GM19467 (cell line): ENCODE results near the gene IFNE.

Experiments used
- ATAC-seq: cut with Tn5 transposase; IDR thresholded peaks from one replicate; pipeline ENCODE4 v1.9.1; 2021; ENCODE audit warnings: mild to moderate bottlenecking, moderate library complexity; ENCODE audit not compliant: unreplicated experiment

IFNE gene, protein sequence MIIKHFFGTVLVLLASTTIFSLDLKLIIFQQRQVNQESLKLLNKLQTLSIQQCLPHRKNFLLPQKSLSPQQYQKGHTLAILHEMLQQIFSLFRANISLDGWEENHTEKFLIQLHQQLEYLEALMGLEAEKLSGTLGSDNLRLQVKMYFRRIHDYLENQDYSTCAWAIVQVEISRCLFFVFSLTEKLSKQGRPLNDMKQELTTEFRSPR

GRCh38 chr9:21482213-21482612 lies at the start of gene IFNE:
Gene IFNE (minus strand): TSS chr9:21482313. CDS start chr9:21481694, 619 bp downstream.
- no peak for ATAC-seq

DNA sequence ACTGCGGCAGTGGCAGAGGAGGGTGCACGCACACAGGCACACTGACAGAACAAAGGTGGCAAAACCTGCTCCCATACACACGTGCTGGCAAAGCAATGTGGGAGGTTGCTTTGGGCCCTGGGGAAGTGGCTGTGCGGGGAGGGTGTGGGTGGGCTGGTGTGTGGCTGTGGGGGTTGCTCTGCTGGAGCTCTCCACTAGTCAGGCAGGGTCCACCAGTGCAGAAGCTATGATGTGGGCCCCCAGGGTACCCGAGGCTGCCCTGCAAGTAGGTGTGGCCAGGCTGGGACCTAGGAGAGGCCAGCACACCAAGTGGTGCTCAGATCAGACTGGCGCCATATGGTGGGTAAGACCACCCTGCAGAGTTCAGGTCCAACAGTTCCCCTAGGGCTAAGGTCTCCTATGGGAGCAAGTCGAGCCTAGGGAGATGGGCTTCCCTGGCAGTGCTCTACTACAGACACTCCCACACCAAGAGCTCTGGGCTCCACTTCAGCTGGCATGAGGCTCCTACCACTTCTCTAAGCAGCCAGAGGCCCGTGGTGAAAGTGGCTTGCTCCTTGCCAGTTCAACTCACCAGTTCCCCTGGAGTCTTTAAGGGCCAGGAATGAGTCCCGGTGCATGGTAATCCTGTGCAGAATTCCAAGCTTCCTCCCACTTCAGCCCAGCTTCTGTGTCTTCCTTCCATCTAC lies 46.2 kb upstream of the IFNE start:
- no peak for ATAC-seq

- ATAC-seq, result no peak
Measured at GRCh38 chr9:21527579-21527978, 45.5 kb upstream of the IFNE start.

- ATAC-seq, result no peak
Measured at GRCh38 chr9:21525174-21525573, 43.1 kb upstream of the IFNE start.

DNA sequence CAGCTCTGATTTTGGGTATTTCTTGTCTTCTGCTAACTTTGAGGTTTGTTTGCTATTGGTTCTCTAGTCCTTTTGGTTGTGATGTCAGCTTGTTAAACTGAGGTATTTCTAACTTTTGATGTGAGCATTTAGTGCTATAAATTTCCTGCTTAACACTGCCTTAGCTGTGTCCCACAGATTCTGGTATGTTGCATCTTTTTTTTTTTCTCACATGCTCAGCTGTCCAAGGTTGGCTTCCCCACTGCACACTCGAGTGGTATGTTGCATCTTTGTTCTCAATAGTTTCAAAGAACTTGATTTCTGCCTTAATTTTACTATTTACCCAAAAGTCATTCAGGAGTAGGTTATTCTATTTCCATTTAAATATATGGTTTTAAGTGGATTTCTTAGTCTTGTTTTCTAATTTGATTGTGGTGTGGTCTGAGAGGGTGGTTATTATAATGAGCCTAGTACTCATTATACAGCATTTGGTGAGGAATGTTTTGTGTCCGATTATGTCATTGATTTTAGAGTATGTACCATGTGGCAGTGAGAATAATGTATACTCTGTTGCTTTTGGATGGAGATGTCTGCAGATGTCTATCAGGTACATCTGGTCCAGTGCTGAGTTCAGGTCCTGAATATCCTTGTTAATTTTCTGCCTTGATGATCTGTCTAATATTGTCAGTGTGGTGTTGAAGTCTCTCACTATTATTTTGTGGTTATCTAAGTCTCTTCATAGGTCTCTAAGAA lies 42.2 kb upstream of the IFNE start:
- no peak for ATAC-seq

DNA sequence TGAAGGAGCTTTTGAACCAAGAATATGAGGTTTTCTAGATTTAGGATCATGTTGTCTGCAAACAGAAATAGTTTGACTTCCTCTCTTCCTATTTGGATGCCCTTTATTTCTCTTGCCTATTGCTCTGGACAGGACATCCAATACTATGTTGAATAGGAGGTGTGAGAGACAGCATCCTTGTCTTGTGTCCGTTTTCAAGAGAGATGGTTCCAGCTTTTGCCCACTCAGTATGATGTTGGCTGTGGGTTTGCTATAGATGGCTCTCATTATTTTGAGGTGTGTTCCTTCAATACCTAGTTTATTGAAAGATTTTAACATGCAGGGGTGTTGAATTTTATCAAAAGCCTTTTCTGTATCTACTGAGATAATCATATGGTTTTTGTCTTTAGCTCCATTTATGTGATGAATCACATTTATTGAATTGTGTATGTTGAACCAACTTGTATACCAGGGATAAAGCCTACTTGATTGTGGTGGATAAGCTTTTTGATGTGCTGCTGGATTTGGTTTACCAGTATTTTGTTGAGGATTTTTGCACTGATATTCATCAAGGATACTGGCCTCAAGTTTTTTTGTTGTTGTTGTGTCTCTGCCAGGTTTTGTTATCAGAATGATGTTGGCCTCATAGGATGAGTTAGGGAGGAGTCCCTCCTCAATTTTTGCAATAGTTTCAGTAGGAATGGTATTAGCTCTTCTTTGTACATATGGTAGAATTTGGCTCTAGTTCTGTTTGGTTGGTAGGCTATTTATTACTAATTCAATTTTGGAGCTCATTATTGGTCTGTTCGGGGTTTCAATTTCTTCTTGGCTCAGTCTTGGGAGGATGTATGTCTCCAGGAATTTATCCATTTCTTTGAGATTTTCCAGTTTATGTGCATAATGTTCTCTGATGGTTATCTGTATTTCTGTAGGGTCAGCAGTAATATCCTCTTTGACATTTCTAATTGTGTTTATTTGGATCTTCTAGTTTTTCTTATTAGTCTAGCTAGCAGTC lies 41.2 kb upstream of the IFNE start:
- no peak for ATAC-seq

DNA sequence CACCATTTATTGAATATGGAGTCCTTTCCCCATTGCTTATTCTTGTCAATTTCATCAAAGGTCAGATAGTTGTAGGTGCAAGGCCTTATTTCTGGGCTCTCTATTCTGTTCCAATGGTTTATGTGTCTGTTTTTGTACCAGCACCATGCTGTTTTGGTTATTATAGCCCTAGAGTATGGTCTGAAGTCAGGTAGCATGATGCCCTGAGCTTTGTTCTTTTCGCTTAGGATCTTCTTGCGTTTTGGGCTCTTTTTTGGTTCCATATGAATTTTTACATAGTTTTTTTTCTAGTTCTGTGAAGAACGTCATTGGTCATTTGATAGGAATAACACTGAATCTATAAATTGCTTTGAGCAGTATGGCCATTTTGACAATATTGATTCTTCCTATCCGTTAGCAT lies 40.2 kb upstream of the IFNE start:
- no peak for ATAC-seq

DNA sequence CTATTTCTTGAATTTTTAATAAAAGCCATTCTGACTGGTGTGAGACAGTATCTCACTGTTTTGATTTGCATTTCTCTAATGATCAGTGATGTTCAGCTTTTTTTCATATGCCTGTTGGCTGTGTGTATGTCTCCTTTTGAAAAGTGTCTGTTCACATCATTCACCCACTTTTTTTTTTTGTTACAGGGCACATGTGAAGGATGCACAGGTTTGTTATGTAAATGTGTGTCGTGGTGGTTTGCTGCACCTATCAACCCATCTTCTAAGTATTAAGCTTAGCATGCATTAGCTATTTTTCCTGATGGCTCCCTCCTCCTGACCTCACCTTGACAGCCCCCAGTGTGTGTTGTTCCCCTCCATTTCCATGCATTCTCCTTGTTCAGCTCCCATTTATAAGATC lies 39.3 kb upstream of the IFNE start:
- ATAC-seq, result no peak

DNA sequence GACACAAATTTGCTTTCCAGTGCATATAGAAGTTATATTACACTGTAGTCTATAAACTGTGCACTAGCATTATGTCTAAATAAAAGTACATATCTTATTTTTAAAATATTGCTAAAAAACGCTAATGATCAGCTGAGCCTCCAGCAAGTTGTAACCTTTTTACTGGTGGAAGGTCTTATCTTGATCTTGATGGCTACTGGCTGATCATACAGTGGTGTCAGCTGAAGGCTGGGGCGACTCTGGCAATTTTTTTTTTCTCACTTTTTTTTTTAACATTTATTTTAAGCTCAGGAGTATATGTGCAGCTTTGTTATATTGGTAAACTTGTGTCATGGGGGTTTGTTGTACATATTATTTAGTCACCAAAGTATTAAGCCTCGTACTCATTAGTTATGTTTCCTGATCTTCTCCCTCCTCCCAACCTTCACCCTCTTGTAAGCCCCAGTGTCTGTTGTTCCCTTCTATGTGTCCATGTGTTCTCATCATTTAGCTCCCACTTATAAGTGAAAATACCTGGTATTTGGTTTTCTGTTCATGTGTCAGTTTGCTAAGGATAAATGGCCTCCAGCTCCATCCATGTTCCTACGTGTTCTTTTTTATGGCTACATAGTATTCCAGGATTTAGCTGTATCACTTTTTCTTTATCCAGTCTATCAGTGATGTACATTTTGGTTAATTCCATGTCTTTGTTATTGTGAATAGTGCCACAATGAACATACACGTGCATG lies 38.6 kb upstream of the IFNE start:
- ATAC-seq, result no peak

- ATAC-seq, result no peak
Measured at GRCh38 chr9:21519855-21520434, 37.8 kb upstream of the IFNE start.

GRCh38 chr9:21516796-21517195 lies 34.7 kb upstream of the IFNE start:
- ATAC-seq, result no peak

DNA sequence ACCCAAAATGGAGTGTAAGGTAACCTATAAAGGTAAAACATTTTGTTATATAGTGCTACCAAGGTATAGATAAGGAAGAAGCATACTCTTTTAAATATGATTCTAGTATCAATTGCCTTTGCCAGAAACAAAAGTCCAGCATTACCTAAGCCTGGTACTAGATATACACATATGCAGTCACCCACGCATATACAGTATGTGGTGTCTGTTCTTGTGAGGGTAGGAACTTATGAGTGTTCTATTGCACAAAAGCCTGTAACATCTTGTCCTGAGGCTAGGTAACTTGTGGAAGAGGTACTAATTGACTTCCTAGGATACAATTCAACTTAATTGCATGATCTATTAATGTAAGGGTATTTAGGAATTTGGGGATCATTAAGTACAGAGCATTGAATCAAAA lies 31.3 kb upstream of the IFNE start:
- ATAC-seq, result no peak

DNA sequence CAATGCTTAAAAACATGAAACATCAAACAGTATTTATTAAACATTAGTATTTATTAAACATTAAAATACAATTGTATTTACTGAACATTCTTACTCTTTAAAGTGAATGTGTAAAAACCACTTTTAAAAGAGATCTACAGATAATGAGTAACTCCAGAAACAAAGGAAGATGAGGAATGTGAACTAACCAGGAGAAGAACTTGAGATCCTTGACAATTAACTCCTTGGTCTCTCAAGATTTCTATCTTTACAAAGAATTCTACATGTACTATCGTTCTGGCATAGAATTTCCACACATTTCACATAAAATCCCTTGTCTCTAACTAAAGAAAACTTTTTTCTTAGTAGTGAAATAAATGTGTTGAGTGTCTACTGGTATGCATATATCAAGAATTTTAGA lies 28.7 kb upstream of the IFNE start:
- ATAC-seq, result no peak

DNA sequence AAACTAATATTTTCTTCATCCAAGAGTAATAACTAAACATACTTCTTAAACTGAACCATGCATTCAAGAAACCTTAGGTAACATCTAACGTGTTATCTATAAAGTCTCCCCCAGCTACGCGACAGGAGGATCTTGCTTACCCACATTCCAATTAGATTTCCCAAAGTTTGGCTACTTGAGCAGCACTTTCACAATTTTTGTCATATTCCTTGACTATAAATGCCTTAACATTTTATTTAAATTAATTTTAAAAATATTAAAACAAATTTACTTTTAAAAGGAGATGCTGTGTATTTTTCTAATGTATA lies 25.3 kb upstream of the IFNE start:
- no peak for ATAC-seq

- no peak for ATAC-seq
Measured at GRCh38 chr9:21506626-21507482, 24.7 kb upstream of the IFNE start.

GRCh38 chr9:21505425-21506179 lies 23.5 kb upstream of the IFNE start:
- no peak for ATAC-seq

DNA sequence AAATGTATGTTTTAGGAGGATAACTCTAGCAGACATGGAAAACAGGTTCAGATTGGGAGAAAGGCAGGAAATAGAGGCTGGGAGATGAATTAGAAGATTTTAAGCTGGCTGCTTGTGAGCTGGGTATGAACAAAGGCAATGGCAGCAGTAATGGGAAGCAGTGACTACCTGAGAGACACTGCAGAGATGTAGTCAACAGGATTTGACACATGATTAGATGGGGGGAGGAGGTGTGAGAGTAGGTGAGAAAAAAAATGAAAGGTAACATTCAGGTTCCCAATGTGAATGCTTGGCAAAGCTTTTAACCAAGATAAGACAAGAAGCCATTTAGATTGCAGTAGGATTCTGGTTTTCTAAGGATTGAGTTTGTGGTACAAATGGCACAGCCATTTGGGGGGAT lies 22.8 kb upstream of the IFNE start:
- ATAC-seq, result no peak

- no peak for ATAC-seq
Measured at GRCh38 chr9:21504113-21504512, 22.0 kb upstream of the IFNE start.

- no peak for ATAC-seq
Measured at GRCh38 chr9:21502586-21502985, 20.5 kb upstream of the IFNE start.
